Osteocyte (in vitro differentiated cells): ENCODE measurements around the gene ARID4A. TPM values are rescaled to one million over a fixed set of nuclear protein-coding genes. Genes with fewer than 3 reads are reported as not detected.
"Not testable (repeated sequence)": the region's sequence is repeated elsewhere in the genome, so short reads cannot be mapped to it uniquely, and the experiment has no call there.

ENCODE experiments used
- DNase-seq: peaks from one replicate; pipeline ENCODE4 v3.0.0; 2021; ENCODE audit warnings: mixed read lengths; ENCODE audit not compliant: unreplicated experiment; ENCODE audit errors: extremely low spot score
- H3K27ac Mint-ChIP-seq: one replicate; pipeline ENCODE4 v1.8.0; 2021; ENCODE audit warnings: mild to moderate bottlenecking, mixed read lengths; ENCODE audit not compliant: unreplicated experiment
- H3K27me3 Mint-ChIP-seq: one replicate; pipeline ENCODE4 v1.8.0; 2021; ENCODE audit warnings: mixed read lengths; ENCODE audit not compliant: unreplicated experiment
- H3K36me3 Mint-ChIP-seq: one replicate; pipeline ENCODE4 v1.8.0; 2021; ENCODE audit warnings: mixed read lengths; ENCODE audit not compliant: unreplicated experiment
- H3K4me1 Mint-ChIP-seq: one replicate; pipeline ENCODE4 v1.8.0; 2021; ENCODE audit warnings: mixed read lengths; ENCODE audit not compliant: unreplicated experiment
- H3K4me3 Mint-ChIP-seq: one replicate; pipeline ENCODE4 v1.8.0; 2021; ENCODE audit warnings: mild to moderate bottlenecking, moderate library complexity, mixed read lengths; ENCODE audit not compliant: unreplicated experiment
- H3K9me3 Mint-ChIP-seq: one replicate; pipeline ENCODE4 v1.8.0; 2021; ENCODE audit warnings: mixed read lengths; ENCODE audit not compliant: unreplicated experiment
- total RNA-seq: library from RNA; stranded (reverse); gene quantifications from 2 replicates; pipeline ENCODE4 v1.2.1, GENCODE V29; 2021
- TF ChIP-seq, protein P1 (sequence below): fragments of 200-600 bp; sonication (generic); IDR thresholded peaks from 2 replicates; pipeline ENCODE4 v1.5.0; 2021; ENCODE audit warnings: antibody characterized with exemption, mild to moderate bottlenecking, moderate library complexity

The ARID4A gene
- total RNA-seq, 1 donor from 2014 or later, result 19.1 TPM

DNA sequence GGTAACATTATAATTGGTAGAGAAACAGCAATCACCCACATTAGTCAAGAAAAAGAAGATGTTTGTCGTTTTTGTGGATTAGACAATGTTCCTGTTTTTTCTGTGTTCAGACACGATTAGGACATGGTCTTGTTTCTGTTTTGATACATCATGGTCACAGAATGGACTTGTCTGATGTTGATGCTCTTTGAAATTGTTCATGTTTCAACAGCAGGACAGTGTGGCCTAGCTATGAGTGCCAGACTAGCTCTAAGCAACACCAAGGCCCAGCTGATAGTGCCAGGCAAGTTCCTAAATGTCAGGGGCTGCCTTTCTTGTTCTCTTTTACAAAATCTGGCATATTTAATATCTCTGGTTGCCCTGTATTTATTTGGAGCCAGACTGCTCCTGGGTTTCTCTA lies 56.5 kb downstream of the ARID4A start:
- TF ChIP-seq, protein P1, sequence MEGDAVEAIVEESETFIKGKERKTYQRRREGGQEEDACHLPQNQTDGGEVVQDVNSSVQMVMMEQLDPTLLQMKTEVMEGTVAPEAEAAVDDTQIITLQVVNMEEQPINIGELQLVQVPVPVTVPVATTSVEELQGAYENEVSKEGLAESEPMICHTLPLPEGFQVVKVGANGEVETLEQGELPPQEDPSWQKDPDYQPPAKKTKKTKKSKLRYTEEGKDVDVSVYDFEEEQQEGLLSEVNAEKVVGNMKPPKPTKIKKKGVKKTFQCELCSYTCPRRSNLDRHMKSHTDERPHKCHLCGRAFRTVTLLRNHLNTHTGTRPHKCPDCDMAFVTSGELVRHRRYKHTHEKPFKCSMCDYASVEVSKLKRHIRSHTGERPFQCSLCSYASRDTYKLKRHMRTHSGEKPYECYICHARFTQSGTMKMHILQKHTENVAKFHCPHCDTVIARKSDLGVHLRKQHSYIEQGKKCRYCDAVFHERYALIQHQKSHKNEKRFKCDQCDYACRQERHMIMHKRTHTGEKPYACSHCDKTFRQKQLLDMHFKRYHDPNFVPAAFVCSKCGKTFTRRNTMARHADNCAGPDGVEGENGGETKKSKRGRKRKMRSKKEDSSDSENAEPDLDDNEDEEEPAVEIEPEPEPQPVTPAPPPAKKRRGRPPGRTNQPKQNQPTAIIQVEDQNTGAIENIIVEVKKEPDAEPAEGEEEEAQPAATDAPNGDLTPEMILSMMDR, result no peak
- Mint-ChIP-seq H3K27me3 (no peaks in the 10 kb centered on the region), H3K4me3 (no peak overlapping the region), H3K36me3 (peaks cover 38% of the 10 kb centered on the region), H3K4me1 (no peaks in the 10 kb centered on the region), H3K9me3 (no peaks in the 10 kb centered on the region), H3K27ac (no peak overlapping the region)
- DNase-seq, result no peak

DNA sequence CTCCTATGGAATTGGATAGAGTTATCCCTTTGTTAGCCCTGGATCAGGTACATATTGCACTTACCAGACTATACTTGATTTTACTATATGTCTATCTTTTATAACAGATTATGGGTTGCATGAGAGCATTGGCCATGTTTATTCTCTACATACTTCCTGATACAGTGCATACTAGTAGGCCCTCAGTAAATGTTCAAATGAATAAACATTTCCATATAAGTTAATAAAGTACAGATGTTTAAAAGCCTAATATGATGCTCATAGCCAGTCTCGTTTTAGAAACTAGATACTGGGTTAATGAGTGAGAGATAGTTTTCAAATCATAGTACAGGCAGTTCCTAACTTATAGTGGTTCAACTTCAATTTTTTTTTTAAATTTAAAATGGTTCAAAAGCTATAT lies 57.9 kb downstream of the ARID4A start:
- Mint-ChIP-seq H3K36me3 (peaks cover 37% of the 10 kb centered on the region), H3K9me3 (no peaks in the 10 kb centered on the region)
- no peak for DNase-seq

DNA sequence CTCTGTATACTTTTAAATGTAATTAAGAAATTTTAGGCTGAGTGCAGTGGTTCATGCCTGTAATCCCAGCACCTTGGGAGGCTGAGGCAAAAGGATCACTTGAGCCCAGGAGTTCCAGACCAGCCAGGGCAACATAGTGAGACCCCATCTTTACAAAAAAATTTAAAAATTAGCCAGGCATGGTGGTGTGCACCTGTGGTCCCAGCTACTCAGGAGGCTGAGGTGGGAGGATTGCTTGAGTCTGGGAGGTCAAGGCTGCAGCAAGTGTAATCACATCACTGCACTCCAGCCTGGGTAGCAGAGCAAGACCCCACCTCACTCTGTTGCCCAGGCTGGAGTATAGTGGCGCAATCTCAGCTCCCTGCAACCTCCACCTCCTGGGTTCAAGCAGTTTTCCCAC lies 63.9 kb downstream of the ARID4A start:
- H3K4me1 Mint-ChIP-seq, DNase-seq: not testable (repeated sequence)
- peaks cover 45% of the 10 kb centered on the region for H3K36me3 Mint-ChIP-seq

More for the DNA sequence above, 57.9 kb downstream of the ARID4A start:
- TF ChIP-seq, protein P1, result no peak
- no peaks in the 10 kb centered on the region for H3K4me1 Mint-ChIP-seq
- H3K27me3 Mint-ChIP-seq, result no peaks in the 10 kb centered on the region
- no peak overlapping the region for H3K4me3 Mint-ChIP-seq
- H3K27ac Mint-ChIP-seq, result no peak overlapping the region

DNA sequence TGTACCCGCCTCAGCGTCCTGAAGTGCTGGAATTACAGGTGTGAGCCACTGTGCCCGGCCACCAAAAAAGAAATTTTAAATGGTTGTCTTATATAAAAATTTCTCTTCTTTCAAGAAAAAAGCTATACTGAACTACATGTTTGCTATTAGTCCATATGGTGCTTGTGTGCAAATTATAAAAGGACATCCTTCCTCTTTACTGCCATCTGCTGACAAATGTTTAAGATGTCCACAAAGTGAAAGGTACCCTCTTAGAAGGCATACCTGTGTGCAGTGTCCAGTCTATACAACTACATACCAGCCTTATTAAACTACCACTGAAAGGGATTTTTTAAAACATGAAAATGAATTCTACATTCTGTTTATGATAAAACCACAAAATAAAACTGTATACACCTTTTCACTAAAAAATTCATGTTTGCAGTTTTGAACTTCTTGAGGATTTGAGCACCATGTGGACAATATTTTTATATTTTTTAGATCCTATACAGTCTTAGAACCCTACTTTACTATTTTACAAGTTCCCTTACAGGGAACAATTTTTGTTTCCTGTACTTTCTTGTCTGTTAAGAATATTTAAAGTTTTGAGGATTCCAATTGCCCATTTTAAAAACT lies 64.5 kb downstream of the ARID4A start:
- Mint-ChIP-seq H3K27me3 (no peaks in the 10 kb centered on the region), H3K9me3 (no peaks in the 10 kb centered on the region), H3K27ac (no peak overlapping the region), H3K36me3 (peaks cover 49% of the 10 kb centered on the region), H3K4me1 (no peaks in the 10 kb centered on the region), H3K4me3 (no peak overlapping the region)
- TF ChIP-seq, protein P1, result peak; percentile 56
- no peak for DNase-seq

More for the DNA sequence above, 63.9 kb downstream of the ARID4A start:
- H3K27me3 Mint-ChIP-seq, H3K27ac Mint-ChIP-seq, H3K4me3 Mint-ChIP-seq, H3K9me3 Mint-ChIP-seq: not testable (repeated sequence)

DNA sequence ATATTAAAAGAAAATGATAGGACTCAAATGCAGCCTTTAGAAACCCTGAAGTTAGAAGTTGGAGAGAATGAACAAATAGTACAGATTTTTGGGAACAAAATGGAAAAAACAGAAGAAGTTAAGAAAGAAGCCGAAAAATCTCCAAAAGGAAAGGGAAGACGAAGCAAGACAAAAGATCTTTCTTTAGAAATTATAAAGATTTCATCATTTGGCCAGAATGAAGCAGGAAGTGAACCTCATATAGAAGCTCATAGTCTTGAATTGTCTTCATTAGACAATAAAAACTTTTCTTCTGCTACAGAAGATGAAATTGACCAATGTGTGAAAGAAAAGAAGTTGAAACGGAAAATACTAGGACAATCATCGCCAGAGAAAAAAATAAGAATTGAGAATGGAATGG lies 66.0 kb downstream of the ARID4A start:
- peaks cover 54% of the 10 kb centered on the region for H3K36me3 Mint-ChIP-seq
- no peak overlapping the region for H3K4me3 Mint-ChIP-seq
- H3K27ac Mint-ChIP-seq, result no peak overlapping the region
- no peaks in the 10 kb centered on the region for H3K9me3 Mint-ChIP-seq
- DNase-seq, result no peak
- no peaks in the 10 kb centered on the region for H3K27me3 Mint-ChIP-seq
- TF ChIP-seq, protein P1, result no peak
- H3K4me1 Mint-ChIP-seq, result no peaks in the 10 kb centered on the region
